ENCODE results near the gene TRDN.
"Not testable (repeated sequence)": the region's sequence is repeated elsewhere in the genome, so short reads cannot be mapped to it uniquely, and the experiment has no call there.

Gene TRDN

DNA sequence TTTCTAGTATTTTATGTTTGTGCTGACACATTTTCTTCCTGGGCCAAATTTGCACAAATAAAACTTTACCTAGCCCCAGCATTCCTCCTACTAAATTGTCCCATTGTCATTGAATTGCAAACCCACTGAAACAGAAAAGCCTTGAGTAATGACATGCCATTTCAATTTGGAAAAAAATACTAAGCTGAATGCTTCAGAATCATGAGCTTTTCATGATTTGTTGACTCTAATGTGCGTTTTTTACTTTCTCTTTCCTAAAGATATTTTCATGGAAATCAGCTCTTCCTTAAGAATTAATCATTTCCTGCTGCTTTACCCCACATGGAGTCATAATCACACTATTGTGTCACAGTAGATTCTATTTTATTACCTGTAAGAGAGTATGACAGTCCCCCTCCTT lies 47.4 kb downstream of the TRDN start:
- TF ChIP-seq, protein P1, sequence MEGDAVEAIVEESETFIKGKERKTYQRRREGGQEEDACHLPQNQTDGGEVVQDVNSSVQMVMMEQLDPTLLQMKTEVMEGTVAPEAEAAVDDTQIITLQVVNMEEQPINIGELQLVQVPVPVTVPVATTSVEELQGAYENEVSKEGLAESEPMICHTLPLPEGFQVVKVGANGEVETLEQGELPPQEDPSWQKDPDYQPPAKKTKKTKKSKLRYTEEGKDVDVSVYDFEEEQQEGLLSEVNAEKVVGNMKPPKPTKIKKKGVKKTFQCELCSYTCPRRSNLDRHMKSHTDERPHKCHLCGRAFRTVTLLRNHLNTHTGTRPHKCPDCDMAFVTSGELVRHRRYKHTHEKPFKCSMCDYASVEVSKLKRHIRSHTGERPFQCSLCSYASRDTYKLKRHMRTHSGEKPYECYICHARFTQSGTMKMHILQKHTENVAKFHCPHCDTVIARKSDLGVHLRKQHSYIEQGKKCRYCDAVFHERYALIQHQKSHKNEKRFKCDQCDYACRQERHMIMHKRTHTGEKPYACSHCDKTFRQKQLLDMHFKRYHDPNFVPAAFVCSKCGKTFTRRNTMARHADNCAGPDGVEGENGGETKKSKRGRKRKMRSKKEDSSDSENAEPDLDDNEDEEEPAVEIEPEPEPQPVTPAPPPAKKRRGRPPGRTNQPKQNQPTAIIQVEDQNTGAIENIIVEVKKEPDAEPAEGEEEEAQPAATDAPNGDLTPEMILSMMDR (IDR thresholded peaks at IDR 0.05; ENCODE audit: low read depth, low read length): no peak

DNA sequence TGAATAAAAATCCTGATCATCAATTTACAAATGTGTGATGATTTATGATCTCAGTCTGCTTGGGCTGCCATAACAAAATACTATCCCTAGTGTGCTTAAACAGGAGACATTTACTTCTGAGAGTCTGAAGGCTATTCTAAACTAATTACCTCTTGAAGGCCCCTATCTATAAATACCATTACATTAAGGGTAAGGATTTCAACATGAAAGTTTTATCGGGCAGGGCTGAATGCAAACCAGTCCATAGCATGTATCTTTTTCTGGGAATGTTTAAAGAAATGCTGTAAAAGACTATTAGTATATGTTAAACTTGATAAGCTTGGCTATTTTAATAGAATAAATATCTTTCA lies 48.2 kb downstream of the TRDN start:
- no peak for DNase-seq (ENCODE audit: extremely low read depth, low read depth)
- TF ChIP-seq, protein P1 (IDR thresholded peaks at IDR 0.05; ENCODE audit: low read depth, low read length): no peak

More for the DNA sequence above, 47.4 kb downstream of the TRDN start:
- no peak for DNase-seq (ENCODE audit: extremely low read depth, low read depth)

DNA sequence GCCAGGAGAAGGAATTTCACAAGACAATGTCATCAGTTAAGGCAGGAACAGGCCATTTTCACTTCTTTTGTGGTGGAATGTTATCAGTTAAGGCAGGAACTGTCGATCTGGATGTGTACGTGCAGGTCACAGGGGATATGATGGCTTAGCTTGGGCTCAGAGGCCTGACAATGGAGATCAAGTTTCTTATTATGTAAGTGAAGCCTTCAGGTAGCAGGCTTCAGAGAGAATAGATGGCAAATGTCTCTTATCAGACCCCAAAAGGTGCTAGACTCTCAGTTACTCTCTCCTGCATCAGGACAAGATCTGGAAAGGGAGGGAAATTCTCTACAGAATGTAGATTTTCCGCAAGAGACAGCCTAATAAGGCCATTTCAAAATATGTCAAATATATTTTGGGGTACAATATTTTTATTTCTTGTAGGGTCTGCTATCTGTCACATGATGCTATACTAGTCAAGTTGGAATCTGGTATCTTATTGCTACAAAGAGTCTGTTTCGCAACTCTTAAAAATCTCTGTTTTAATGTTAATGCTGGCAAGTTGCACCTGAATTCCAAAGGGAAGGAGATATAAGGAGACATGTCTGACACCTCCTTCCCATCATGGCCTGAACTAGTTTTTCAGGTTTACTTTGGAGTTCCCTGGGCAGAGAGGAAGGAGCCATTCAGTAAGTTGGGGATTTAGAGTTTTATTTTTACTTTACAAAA lies 48.8 kb downstream of the TRDN start:
- TF ChIP-seq, protein P1 (IDR thresholded peaks at IDR 0.05; ENCODE audit: low read depth, low read length): no peak
- no peak for DNase-seq (ENCODE audit: extremely low read depth, low read depth)

DNA sequence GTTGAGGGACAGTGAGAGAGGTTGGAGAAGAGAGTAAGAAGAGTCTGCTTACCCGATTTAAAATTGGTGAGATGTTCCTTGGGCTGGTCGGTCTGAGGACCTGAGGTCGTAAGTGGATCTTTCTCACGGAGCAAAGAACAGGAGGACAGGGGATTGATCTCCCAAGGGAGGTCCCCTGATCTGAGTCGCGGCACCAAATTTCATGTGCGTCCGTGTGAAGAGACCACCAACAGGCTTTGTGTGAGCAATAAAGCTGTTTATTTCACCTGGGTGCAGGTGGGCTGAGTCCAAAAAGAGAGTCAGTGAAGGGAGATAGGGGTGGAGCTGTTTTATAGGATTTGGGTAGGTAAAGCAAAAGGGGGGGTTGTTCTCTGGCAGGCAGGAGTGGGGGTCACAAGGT lies 49.3 kb downstream of the TRDN start:
- not testable (repeated sequence) for DNase-seq (ENCODE audit: extremely low read depth, low read depth)

DNA sequence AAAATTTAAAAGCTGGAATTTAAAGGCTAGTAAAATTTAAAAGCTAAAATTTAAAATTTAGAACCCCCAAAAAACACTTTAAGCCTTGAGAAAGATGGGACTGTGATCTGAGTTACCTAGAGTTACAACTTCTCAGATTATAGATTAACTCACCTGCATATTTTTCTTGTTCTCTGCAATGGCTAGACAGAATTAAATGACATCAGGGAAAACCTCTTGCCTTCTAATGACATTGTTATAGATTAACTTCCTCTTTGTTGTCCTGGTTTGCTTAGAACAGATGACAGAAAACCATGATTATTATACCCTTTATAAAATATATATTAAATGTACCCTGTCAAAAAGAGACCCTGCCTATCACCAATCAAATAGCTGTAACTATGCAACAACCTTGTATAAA lies 56.4 kb downstream of the TRDN start:
- TF ChIP-seq, protein P1 (IDR thresholded peaks at IDR 0.05; ENCODE audit: low read depth, low read length): no peak
- no peak for DNase-seq (ENCODE audit: extremely low read depth, low read depth)

DNA sequence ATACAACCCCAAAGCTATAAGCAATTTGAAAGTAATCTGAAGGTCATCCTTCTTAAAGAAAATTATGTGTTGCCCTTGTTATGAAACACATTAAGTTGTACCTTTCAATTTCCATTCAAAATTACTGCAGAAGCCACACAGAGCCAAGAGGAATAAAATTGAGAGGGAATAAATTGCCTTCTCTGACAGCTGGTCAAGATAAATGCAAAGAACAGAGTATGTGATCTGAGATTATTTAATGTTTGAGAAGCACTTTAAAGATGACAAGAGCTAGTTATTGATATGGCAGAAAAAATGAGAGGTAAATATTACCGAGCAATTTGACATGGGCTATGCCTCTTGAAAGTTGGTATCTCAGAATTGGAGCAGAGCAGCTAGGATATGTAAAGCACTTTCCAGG lies 61.6 kb downstream of the TRDN start:
- TF ChIP-seq, protein P1 (IDR thresholded peaks at IDR 0.05; ENCODE audit: low read depth, low read length): no peak
- DNase-seq (ENCODE audit: extremely low read depth, low read depth): no peak

DNA sequence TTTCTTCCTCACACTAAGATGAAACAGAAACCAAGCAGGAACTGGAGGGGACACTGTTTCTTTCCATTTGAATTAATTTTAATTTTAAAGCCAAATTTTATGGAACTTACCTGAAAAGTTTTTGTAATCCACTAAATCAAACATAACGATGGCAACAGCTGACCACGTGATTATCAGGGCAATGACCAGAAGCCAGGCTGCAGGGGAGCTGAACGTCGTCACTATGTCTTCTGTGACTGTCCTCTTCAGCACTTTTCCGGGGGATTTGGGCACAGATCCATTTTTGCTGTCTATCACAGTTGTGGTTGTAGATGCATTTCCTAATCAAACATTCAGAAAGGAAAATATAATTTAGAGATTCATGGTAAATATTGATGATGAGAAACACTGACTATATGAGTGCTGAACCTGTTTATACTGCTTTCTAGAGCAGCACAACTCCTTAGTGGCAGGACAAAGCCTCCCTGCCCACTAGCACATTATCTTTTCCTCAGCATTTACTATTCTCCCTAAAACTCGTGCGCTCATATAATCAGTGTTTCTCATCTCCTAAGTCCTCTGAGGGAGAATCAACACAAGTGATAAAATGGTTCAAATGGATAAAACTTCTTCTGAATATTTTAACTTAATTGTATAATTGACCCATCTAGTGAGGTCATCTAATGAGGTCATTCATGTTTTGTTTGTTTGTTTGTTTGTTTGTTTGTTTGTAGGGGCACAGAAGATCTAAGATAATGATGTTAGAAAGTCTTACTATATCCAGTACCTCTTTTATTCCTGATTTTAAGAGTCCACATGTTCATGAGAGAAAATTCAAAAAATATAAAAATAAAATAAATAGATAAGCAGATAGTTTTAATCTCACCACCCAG lies 65.7 kb downstream of the TRDN start:
- DNase-seq (ENCODE audit: extremely low read depth, low read depth): no peak
- TF ChIP-seq, protein P1 (IDR thresholded peaks at IDR 0.05; ENCODE audit: low read depth, low read length): no peak

All from AG09319 (cell line).